H9 (cell line): ENCODE data around the gene TH. TPM values are rescaled to one million over a fixed set of nuclear protein-coding genes. Genes with fewer than 3 reads are reported as not detected.

Experiments used
- DNase-seq: peaks from one replicate; pipeline ENCODE4 v3.0.0-alpha.2; 2017
- H2AFZ ChIP-seq: one replicate; pipeline ENCODE4 v1.6.1; 2013; ENCODE audit warnings: mild to moderate bottlenecking, low read length, control low read depth, moderate library complexity
- H2AK5ac ChIP-seq: 2 replicates; pipeline ENCODE4 v1.6.1; 2013; ENCODE audit warnings: low read length, control low read depth, mixed read lengths; ENCODE audit not compliant: insufficient read length
- H2BK120ac ChIP-seq: one replicate; pipeline ENCODE4 v1.6.1; 2013; ENCODE audit warnings: low read depth, mild to moderate bottlenecking, low read length, control low read depth, inconsistent platforms; ENCODE audit not compliant: poor library complexity, severe bottlenecking
- H2BK12ac ChIP-seq: 2 replicates; pipeline ENCODE4 v1.6.1; 2013; ENCODE audit warnings: low read length, control low read depth, mixed read lengths, low read depth; ENCODE audit not compliant: insufficient read length
- H2BK15ac ChIP-seq: 2 replicates; pipeline ENCODE4 v1.6.1; 2013; ENCODE audit warnings: low read depth, low read length, control low read depth
- H2BK20ac ChIP-seq: one replicate; pipeline ENCODE4 v1.6.1; 2013; ENCODE audit warnings: low read depth, mild to moderate bottlenecking, low read length, control low read depth, inconsistent platforms; ENCODE audit not compliant: poor library complexity, severe bottlenecking
- H2BK5ac ChIP-seq: 2 replicates; pipeline ENCODE4 v1.6.1; 2013; ENCODE audit warnings: low read length, control low read depth, mixed read lengths; ENCODE audit not compliant: insufficient read length
- H3K14ac ChIP-seq: 2 replicates; pipeline ENCODE4 v1.6.1; 2013; ENCODE audit warnings: low read length, control low read depth; ENCODE audit not compliant: insufficient read depth
- H3K18ac ChIP-seq: 2 replicates; pipeline ENCODE4 v1.6.1; 2013; ENCODE audit warnings: low read depth, mild to moderate bottlenecking, mixed read lengths, low read length, control low read depth; ENCODE audit not compliant: insufficient read length
- H3K23ac ChIP-seq: 2 replicates; pipeline ENCODE4 v1.6.1; 2013; ENCODE audit warnings: low read length, control low read depth, mixed read lengths, low read depth; ENCODE audit not compliant: insufficient read length
- H3K23me2 ChIP-seq: 2 replicates; pipeline ENCODE4 v1.6.1; 2013; ENCODE audit warnings: low read depth, mild to moderate bottlenecking, mixed read lengths, low read length, control low read depth; ENCODE audit not compliant: insufficient read length, poor library complexity, severe bottlenecking
- H3K27ac ChIP-seq: 2 replicates; pipeline ENCODE4 v1.5.1; 2013; ENCODE audit warnings: low read length, control low read depth, mixed read lengths, low read depth; ENCODE audit not compliant: insufficient read length
- H3K27me3 ChIP-seq: 2 replicates; pipeline ENCODE4 v1.6.1; 2013; ENCODE audit warnings: low read length, control low read depth, inconsistent platforms; ENCODE audit not compliant: insufficient read depth
- H3K4ac ChIP-seq: 2 replicates; pipeline ENCODE4 v1.6.1; 2013; ENCODE audit warnings: low read depth, mild to moderate bottlenecking, control low read depth, inconsistent platforms, low read length, moderate library complexity
- H3K4me1 ChIP-seq: 2 replicates; pipeline ENCODE4 v1.6.1; 2013; ENCODE audit warnings: low read length, control low read depth, inconsistent platforms; ENCODE audit not compliant: insufficient read depth
- H3K4me2 ChIP-seq: 2 replicates; pipeline ENCODE4 v1.6.1; 2013; ENCODE audit warnings: low read length, control low read depth, mixed read lengths; ENCODE audit not compliant: insufficient read length, insufficient read depth
- H3K56ac ChIP-seq: 2 replicates; pipeline ENCODE4 v1.6.1; 2013; ENCODE audit warnings: low read depth, mild to moderate bottlenecking, mixed read lengths, low read length, control low read depth; ENCODE audit not compliant: insufficient read length
- H3K79me1 ChIP-seq: 2 replicates; pipeline ENCODE4 v1.6.1; 2013; ENCODE audit warnings: low read depth, mild to moderate bottlenecking, moderate library complexity, low read length, control low read depth, inconsistent platforms; ENCODE audit not compliant: insufficient read depth, poor library complexity, severe bottlenecking
- H3K79me2 ChIP-seq: 2 replicates; pipeline ENCODE4 v1.6.1; 2013; ENCODE audit warnings: low read length, control low read depth, inconsistent platforms; ENCODE audit not compliant: insufficient read depth
- H3K9ac ChIP-seq: 2 replicates; pipeline ENCODE4 v1.6.1; 2013; ENCODE audit warnings: low read length, control low read depth, mixed read lengths; ENCODE audit not compliant: insufficient read length; ENCODE audit errors: extremely low read depth
- H3K9me3 ChIP-seq: one replicate; pipeline ENCODE4 v1.6.1; 2013; ENCODE audit warnings: low read depth, low read length, inconsistent platforms; ENCODE audit not compliant: control insufficient read depth
- H3T11ph ChIP-seq: one replicate; pipeline ENCODE4 v1.6.1; 2013; ENCODE audit warnings: mild to moderate bottlenecking, low read length, control low read depth, inconsistent platforms
- H4K20me1 ChIP-seq: one replicate; pipeline ENCODE4 v1.6.1; 2013; ENCODE audit not compliant: control insufficient read depth, insufficient read length, insufficient read depth
- H4K5ac ChIP-seq: 2 replicates; pipeline ENCODE4 v1.6.1; 2013; ENCODE audit warnings: low read depth, mild to moderate bottlenecking, mixed read lengths, low read length, control low read depth; ENCODE audit not compliant: insufficient read length
- H4K8ac ChIP-seq: replicated peaks from 2 replicates; pipeline ENCODE4 v1.6.1; 2013; ENCODE audit warnings: low read length, control low read depth, mixed read lengths, low read depth; ENCODE audit not compliant: insufficient read length
- H4K91ac ChIP-seq: 2 replicates; pipeline ENCODE4 v1.6.1; 2013; ENCODE audit warnings: low read depth, mild to moderate bottlenecking, moderate library complexity, mixed read lengths, low read length, control low read depth; ENCODE audit not compliant: insufficient read length
- H3K27ac Mint-ChIP-seq, 3 experiments: 2 replicates in 2 of 3; 3 replicates in 1 of 3; pipeline ENCODE4 v1.8.0; 2020 to 2021; ENCODE audit warnings: mixed read lengths in 3 of 3, mild to moderate bottlenecking in 1 of 3, moderate library complexity in 1 of 3
- H3K27me3 Mint-ChIP-seq: 2 replicates; pipeline ENCODE4 v1.8.0; 2021; ENCODE audit warnings: low read depth, mild to moderate bottlenecking, moderate library complexity, mixed read lengths
- H3K36me3 Mint-ChIP-seq, 3 experiments: 2 replicates in 2 of 3; 3 replicates in 1 of 3; pipeline ENCODE4 v1.8.0; 2020 to 2021; ENCODE audit warnings: low read depth in 3 of 3, mixed read lengths in 3 of 3; ENCODE audit not compliant: insufficient read depth in 1 of 3
- H3K4me1 Mint-ChIP-seq, 2 experiments: 2 replicates each; pipeline ENCODE4 v1.8.0; 2020; ENCODE audit warnings: mixed read lengths in 2 of 2
- H3K4me3 Mint-ChIP-seq, 2 experiments: 2 replicates in 1 of 2; 3 replicates in 1 of 2; pipeline ENCODE4 v1.8.0; 2020 to 2021; ENCODE audit warnings: mild to moderate bottlenecking in 2 of 2, mixed read lengths in 2 of 2, moderate library complexity in 1 of 2
- H3K9me3 Mint-ChIP-seq, 2 experiments: 2 replicates in 1 of 2; 3 replicates in 1 of 2; pipeline ENCODE4 v1.8.0; 2020; ENCODE audit warnings: mild to moderate bottlenecking in 2 of 2, mixed read lengths in 2 of 2, moderate library complexity in 1 of 2
- WGBS: extraction: QIAGEN DNeasy Blood & Tissue Kit; methylation state at CpG from one replicate; pipeline ENCODE4 v1.1.7; 2013; ENCODE audit warnings: missing lambda C conversion rate, low lambda C conversion rate, mixed read lengths; ENCODE audit not compliant: insufficient read length; ENCODE audit errors: extremely low coverage; 5-methylcytosine and 5-hydroxymethylcytosine counted together
- total RNA-seq: library from RNA; stranded (reverse); gene quantifications from 2 replicates; pipeline ENCODE4 v1.2.1, GENCODE V29; 2021
- TF ChIP-seq, protein P1 (sequence below): fragments of 200-600 bp; sonication (generic); conservative IDR thresholded peaks from 3 replicates; pipeline ENCODE4 v1.8.0; 2021; ENCODE audit warnings: antibody characterized with exemption, mild to moderate bottlenecking

The TH gene
- total RNA-seq, 1 experiment from 2014 or later, result not detected

GRCh38 chr11:2163428-2163978 lies 8.1 kb downstream of the TH start:
- no peak overlapping the region for H3T11ph ChIP-seq
- H3K4me1 Mint-ChIP-seq, result no peaks in the 10 kb centered on the region
- H3K18ac ChIP-seq, result no peak overlapping the region
- H2AFZ ChIP-seq, result no peak overlapping the region
- no peak overlapping the region for H3K56ac ChIP-seq
- H3K79me1 ChIP-seq, result no peaks in the 10 kb centered on the region
- H2BK120ac ChIP-seq, result no peak overlapping the region
- peak overlapping the region in 1 of 3 experiments; percentile 92; a peak in 1 of 7 replicates for H3K27ac Mint-ChIP-seq
- H4K20me1 ChIP-seq, result no peaks in the 10 kb centered on the region
- no peak overlapping the region for H4K5ac ChIP-seq
- no peak overlapping the region for H4K8ac ChIP-seq
- no peaks in the 10 kb centered on the region for H3K4me1 ChIP-seq
- H3K9me3 Mint-ChIP-seq, result no peaks in the 10 kb centered on the region
- TF ChIP-seq, protein P1, sequence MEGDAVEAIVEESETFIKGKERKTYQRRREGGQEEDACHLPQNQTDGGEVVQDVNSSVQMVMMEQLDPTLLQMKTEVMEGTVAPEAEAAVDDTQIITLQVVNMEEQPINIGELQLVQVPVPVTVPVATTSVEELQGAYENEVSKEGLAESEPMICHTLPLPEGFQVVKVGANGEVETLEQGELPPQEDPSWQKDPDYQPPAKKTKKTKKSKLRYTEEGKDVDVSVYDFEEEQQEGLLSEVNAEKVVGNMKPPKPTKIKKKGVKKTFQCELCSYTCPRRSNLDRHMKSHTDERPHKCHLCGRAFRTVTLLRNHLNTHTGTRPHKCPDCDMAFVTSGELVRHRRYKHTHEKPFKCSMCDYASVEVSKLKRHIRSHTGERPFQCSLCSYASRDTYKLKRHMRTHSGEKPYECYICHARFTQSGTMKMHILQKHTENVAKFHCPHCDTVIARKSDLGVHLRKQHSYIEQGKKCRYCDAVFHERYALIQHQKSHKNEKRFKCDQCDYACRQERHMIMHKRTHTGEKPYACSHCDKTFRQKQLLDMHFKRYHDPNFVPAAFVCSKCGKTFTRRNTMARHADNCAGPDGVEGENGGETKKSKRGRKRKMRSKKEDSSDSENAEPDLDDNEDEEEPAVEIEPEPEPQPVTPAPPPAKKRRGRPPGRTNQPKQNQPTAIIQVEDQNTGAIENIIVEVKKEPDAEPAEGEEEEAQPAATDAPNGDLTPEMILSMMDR, result no peak
- H3K27ac ChIP-seq, result no peak overlapping the region
- peaks cover 12% of the 10 kb centered on the region for H3K27me3 Mint-ChIP-seq
- no peaks in the 10 kb centered on the region for H3K27me3 ChIP-seq
- H3K4me3 Mint-ChIP-seq, result no peak overlapping the region
- H3K23me2 ChIP-seq, result peaks cover 3% of the 10 kb centered on the region
- H3K23ac ChIP-seq, result no peak overlapping the region
- H3K9ac ChIP-seq, result no peak overlapping the region
- no peaks in the 10 kb centered on the region for H3K9me3 ChIP-seq
- H3K14ac ChIP-seq, result no peak overlapping the region
- H2BK12ac ChIP-seq, result no peak overlapping the region
- H2BK15ac ChIP-seq, result no peak overlapping the region
- H3K79me2 ChIP-seq, result no peaks in the 10 kb centered on the region
- no peaks in the 10 kb centered on the region for H3K36me3 Mint-ChIP-seq
- H2BK5ac ChIP-seq, result no peak overlapping the region
- no peak overlapping the region for H2BK20ac ChIP-seq
- no CpG with 5 or more reads among the region's 12 CpGs for WGBS
- H4K91ac ChIP-seq, result no peak overlapping the region
- H3K4ac ChIP-seq, result no peak overlapping the region
- H3K4me2 ChIP-seq, result no peak overlapping the region
- DNase-seq, result no peak
- no peak overlapping the region for H2AK5ac ChIP-seq
